ENCODE data around the gene USP3. TPM values are rescaled to one million over a fixed set of nuclear protein-coding genes. Genes with fewer than 3 reads are reported as not detected.

The USP3 gene
- polyA plus RNA-seq, 1 donor (not counting 4 experiments of a cell fraction or from before 2014, with no cell fraction given) = 16.2 TPM

DNA sequence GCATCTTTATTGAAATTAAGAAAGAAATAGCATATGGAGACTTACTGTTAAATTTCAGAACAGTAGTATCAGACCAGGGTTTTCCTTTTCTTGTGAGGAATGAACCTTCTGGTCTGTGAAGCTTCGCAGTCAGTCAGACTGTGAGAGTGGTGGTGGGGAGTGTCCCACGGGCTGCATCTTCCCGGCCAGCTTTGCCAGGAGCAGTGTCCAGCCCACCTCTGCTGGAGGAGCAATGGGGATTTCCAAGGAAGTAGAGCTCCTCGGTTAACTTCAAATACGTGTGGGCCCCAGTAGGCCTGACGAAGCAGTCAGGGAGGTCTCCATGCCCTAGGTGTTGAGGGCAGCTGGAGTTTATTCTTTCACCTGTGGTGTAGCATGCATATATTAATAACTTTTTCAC lies 51.9 kb downstream of the USP3 start:
- Histone ChIP-seq H3K4me1 (ENCODE audit: control insufficient read depth, extremely low read depth, insufficient read depth, low read length) (peaks cover 12% of the 10 kb centered on the region), H3K4me2 (ENCODE audit: control insufficient read depth, extremely low read depth, insufficient read depth, low read depth, low read length) (no peak overlapping the region), H2AFZ (ENCODE audit: control insufficient read depth, low read length) (no peak overlapping the region), H3K36me3 (ENCODE audit: control insufficient read depth in 2 of 2, extremely low read depth in 1 of 2, insufficient read depth in 2 of 2, low read length in 2 of 2) (peaks cover 0 to 4% of the 10 kb centered on the region in 2 experiments), H3K27me3 (ENCODE audit: control insufficient read depth, extremely low read depth, insufficient read depth, low read length) (no peaks in the 10 kb centered on the region), H4K20me1 (ENCODE audit: control insufficient read depth, extremely low read depth, insufficient read depth, low read length) (no peaks in the 10 kb centered on the region), H3K9me1 (ENCODE audit: control insufficient read depth, extremely low read depth, insufficient read depth, low read length) (no peaks in the 10 kb centered on the region), H3K9ac (ENCODE audit: control insufficient read depth, extremely low read depth, insufficient read depth, low read length) (no peak overlapping the region), H3K4me3 (ENCODE audit: control insufficient read depth in 2 of 3, extremely low read depth in 1 of 3, insufficient read depth in 2 of 3, low read depth in 1 of 3, low read length in 3 of 3) (no peak overlapping the region), H3K27ac (ENCODE audit: control insufficient read depth, insufficient read depth, low read length) (no peak overlapping the region), H3K79me2 (ENCODE audit: control insufficient read depth, insufficient read depth, low read length) (no peaks in the 10 kb centered on the region), H3K9me3 (ENCODE audit: control insufficient read depth, low read depth, low read length) (no peaks in the 10 kb centered on the region)
- dilution Hi-C loops (cut with MboI; ENCODE audit: extremely low pct_ligation_motif_present, low sequenced_read_pairs) = no loop called here
- TF ChIP-seq, protein P1, sequence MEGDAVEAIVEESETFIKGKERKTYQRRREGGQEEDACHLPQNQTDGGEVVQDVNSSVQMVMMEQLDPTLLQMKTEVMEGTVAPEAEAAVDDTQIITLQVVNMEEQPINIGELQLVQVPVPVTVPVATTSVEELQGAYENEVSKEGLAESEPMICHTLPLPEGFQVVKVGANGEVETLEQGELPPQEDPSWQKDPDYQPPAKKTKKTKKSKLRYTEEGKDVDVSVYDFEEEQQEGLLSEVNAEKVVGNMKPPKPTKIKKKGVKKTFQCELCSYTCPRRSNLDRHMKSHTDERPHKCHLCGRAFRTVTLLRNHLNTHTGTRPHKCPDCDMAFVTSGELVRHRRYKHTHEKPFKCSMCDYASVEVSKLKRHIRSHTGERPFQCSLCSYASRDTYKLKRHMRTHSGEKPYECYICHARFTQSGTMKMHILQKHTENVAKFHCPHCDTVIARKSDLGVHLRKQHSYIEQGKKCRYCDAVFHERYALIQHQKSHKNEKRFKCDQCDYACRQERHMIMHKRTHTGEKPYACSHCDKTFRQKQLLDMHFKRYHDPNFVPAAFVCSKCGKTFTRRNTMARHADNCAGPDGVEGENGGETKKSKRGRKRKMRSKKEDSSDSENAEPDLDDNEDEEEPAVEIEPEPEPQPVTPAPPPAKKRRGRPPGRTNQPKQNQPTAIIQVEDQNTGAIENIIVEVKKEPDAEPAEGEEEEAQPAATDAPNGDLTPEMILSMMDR (optimal IDR thresholded peaks at IDR 0.05 in 1 of 3, IDR thresholded peaks at IDR 0.05 in 1 of 3, conservative IDR thresholded peaks at IDR 0.05 in 1 of 3; ENCODE audit: extremely low read depth in 1 of 3, insufficient read depth in 2 of 3, low read length in 3 of 3) = no peak
- no peak for TF ChIP-seq EZH2 (IDR thresholded peaks at IDR 0.05; ENCODE audit: low read length)
- DNase-seq (ENCODE audit: low read depth, low spot score) (no peak), FAIRE-seq (no peak)

DNA sequence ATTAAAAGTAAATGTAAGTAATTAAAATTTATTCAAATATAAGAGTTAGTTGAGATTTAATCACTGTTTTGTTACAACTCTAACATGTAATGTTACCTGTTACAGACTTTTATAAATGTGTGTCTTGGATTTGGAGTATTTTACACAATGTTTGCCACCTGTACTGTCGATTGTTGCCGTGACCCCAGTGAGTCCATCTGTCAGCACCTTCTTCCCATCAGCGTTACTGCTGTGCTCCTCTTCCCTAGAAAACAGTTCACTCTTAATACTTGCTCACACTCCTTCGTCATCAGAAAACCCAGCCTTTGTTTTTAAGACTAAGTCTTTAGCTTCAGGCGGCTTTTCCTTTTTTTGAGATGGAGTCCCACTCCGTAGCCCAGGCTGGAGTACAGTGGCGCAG lies 52.3 kb downstream of the USP3 start:
- Histone ChIP-seq H3K4me1 (ENCODE audit: control insufficient read depth, extremely low read depth, insufficient read depth, low read length) (peaks cover 12% of the 10 kb centered on the region), H3K9me3 (ENCODE audit: control insufficient read depth, low read depth, low read length) (no peaks in the 10 kb centered on the region), H3K27ac (ENCODE audit: control insufficient read depth, insufficient read depth, low read length) (no peak overlapping the region), H3K27me3 (ENCODE audit: control insufficient read depth, extremely low read depth, insufficient read depth, low read length) (no peaks in the 10 kb centered on the region), H3K4me3 (ENCODE audit: control insufficient read depth in 2 of 3, extremely low read depth in 1 of 3, insufficient read depth in 2 of 3, low read depth in 1 of 3, low read length in 3 of 3) (no peak overlapping the region), H2AFZ (ENCODE audit: control insufficient read depth, low read length) (no peak overlapping the region), H3K4me2 (ENCODE audit: control insufficient read depth, extremely low read depth, insufficient read depth, low read depth, low read length) (no peak overlapping the region), H3K36me3 (ENCODE audit: control insufficient read depth in 2 of 2, extremely low read depth in 1 of 2, insufficient read depth in 2 of 2, low read length in 2 of 2) (peaks cover 0 to 6% of the 10 kb centered on the region in 2 experiments), H4K20me1 (ENCODE audit: control insufficient read depth, extremely low read depth, insufficient read depth, low read length) (no peaks in the 10 kb centered on the region), H3K79me2 (ENCODE audit: control insufficient read depth, insufficient read depth, low read length) (no peaks in the 10 kb centered on the region), H3K9me1 (ENCODE audit: control insufficient read depth, extremely low read depth, insufficient read depth, low read length) (no peaks in the 10 kb centered on the region), H3K9ac (ENCODE audit: control insufficient read depth, extremely low read depth, insufficient read depth, low read length) (no peak overlapping the region)
- FAIRE-seq (no peak), DNase-seq (ENCODE audit: low read depth, low spot score) (no peak)
- dilution Hi-C loops (cut with MboI; ENCODE audit: extremely low pct_ligation_motif_present, low sequenced_read_pairs) = no loop called here
- no peak for TF ChIP-seq EZH2 (IDR thresholded peaks at IDR 0.05; ENCODE audit: low read length)
- TF ChIP-seq, protein P1 (optimal IDR thresholded peaks at IDR 0.05 in 1 of 3, IDR thresholded peaks at IDR 0.05 in 1 of 3, conservative IDR thresholded peaks at IDR 0.05 in 1 of 3; ENCODE audit: extremely low read depth in 1 of 3, insufficient read depth in 2 of 3, low read length in 3 of 3) = no peak

All from keratinocyte (primary cell).